Neural progenitor cell (in vitro differentiated cells): ENCODE measurements around the gene ASF1A. TPM values are rescaled to one million over a fixed set of nuclear protein-coding genes. Genes with fewer than 3 reads are reported as not detected.

Experiments used
- DNase-seq: peaks from one replicate; pipeline ENCODE4 v3.0.0-alpha.2; 2016; ENCODE audit warnings: low spot score
- H2AFZ ChIP-seq: fragments of 200-600 bp; sonication (generic); replicated peaks from 2 replicates; pipeline ENCODE4 v1.6.1; 2016; ENCODE audit warnings: antibody characterized with exemption
- H3F3A ChIP-seq: fragments of 200-600 bp; sonication (generic); 2 replicates; pipeline ENCODE4 v1.6.1; 2016; ENCODE audit warnings: antibody characterized with exemption, low read depth
- H3K27ac ChIP-seq: fragments of 200-600 bp; sonication (generic); 2 replicates; pipeline ENCODE4 v1.5.1; 2016; ENCODE audit warnings: mild to moderate bottlenecking
- H3K27me3 ChIP-seq: fragments of 200-600 bp; sonication (generic); 2 replicates; pipeline ENCODE4 v1.6.1; 2016; ENCODE audit warnings: mild to moderate bottlenecking, moderate library complexity
- H3K36me3 ChIP-seq: fragments of 200-600 bp; sonication (generic); 2 replicates; pipeline ENCODE4 v1.5.1; 2016
- H3K4me1 ChIP-seq: fragments of 200-600 bp; sonication (generic); 2 replicates; pipeline ENCODE4 v1.6.1; 2016; ENCODE audit warnings: mixed run types
- H3K4me2 ChIP-seq: fragments of 200-600 bp; sonication (generic); 2 replicates; pipeline ENCODE4 v1.6.1; 2016
- H3K4me3 ChIP-seq: fragments of 200-600 bp; sonication (generic); 2 replicates; pipeline ENCODE4 v1.5.1; 2016
- H3K79me2 ChIP-seq: fragments of 200-600 bp; sonication (generic); 2 replicates; pipeline ENCODE4 v1.6.1; 2016; ENCODE audit warnings: low read depth
- H3K9ac ChIP-seq: fragments of 200-600 bp; sonication (generic); 2 replicates; pipeline ENCODE4 v1.6.1; 2016
- H3K9me3 ChIP-seq: fragments of 200-600 bp; sonication (generic); 2 replicates; pipeline ENCODE4 v1.5.1; 2016; ENCODE audit warnings: low read depth
- H4K20me1 ChIP-seq: fragments of 200-600 bp; sonication (generic); 2 replicates; pipeline ENCODE4 v1.6.1; 2016; ENCODE audit warnings: low read depth
- H3K27ac Mint-ChIP-seq: 3 replicates; pipeline ENCODE4 v1.8.0; 2021; ENCODE audit warnings: mixed read lengths
- H3K27me3 Mint-ChIP-seq: 2 replicates; pipeline ENCODE4 v1.8.0; 2022; ENCODE audit warnings: low read depth, mild to moderate bottlenecking, inconsistent platforms, moderate library complexity, mixed read lengths; ENCODE audit not compliant: insufficient read depth
- H3K36me3 Mint-ChIP-seq: 3 replicates; pipeline ENCODE4 v1.8.0; 2021; ENCODE audit warnings: mixed read lengths
- H3K4me1 Mint-ChIP-seq: 3 replicates; pipeline ENCODE4 v1.8.0; 2021; ENCODE audit warnings: mixed read lengths
- H3K4me3 Mint-ChIP-seq: 3 replicates; pipeline ENCODE4 v1.8.0; 2021; ENCODE audit warnings: mild to moderate bottlenecking, moderate library complexity, mixed read lengths
- H3K9me3 Mint-ChIP-seq: 3 replicates; pipeline ENCODE4 v1.8.0; 2020; ENCODE audit warnings: mixed read lengths
- CTCF ChIP-seq: fragments of 200-600 bp; sonication (generic); IDR thresholded peaks from 2 replicates; pipeline ENCODE4 v1.5.1; 2017; ENCODE audit warnings: antibody characterized with exemption, mild to moderate bottlenecking
- EZH2 ChIP-seq: fragments of 200-600 bp; sonication (generic); IDR thresholded peaks from 2 replicates; pipeline ENCODE4 v1.6.1; 2017; ENCODE audit warnings: antibody characterized with exemption, mild to moderate bottlenecking, moderate library complexity
- EZH2phosphoT487 ChIP-seq: fragments of 200-600 bp; sonication (generic); IDR thresholded peaks from 2 replicates; pipeline ENCODE4 v1.6.1; 2017; ENCODE audit warnings: antibody characterized with exemption
- total RNA-seq: library from RNA; depleted of rRNA; stranded (reverse); fragments of >200 nt; gene quantifications from 2 replicates; pipeline ENCODE4 v1.2.3, GENCODE V29; 2015; ENCODE audit warnings: low replicate concordance

ASF1A gene
- total RNA-seq, 1 donor from 2014 or later = 54.8 TPM

- no peak overlapping the region for H3K4me2 ChIP-seq
- no peaks in the 10 kb centered on the region for H3F3A ChIP-seq
- Mint-ChIP-seq H3K27me3 (peaks cover 4% of the 10 kb centered on the region), H3K9me3 (no peaks in the 10 kb centered on the region), H3K4me3 (no peak overlapping the region), H3K36me3 (peaks cover 8% of the 10 kb centered on the region), H3K27ac (no peak overlapping the region), H3K4me1 (peaks cover 10% of the 10 kb centered on the region)
- no peak overlapping the region for H3K4me3 ChIP-seq
- no peaks in the 10 kb centered on the region for H3K36me3 ChIP-seq
- H3K9ac ChIP-seq = no peak overlapping the region
- H2AFZ ChIP-seq = no peak overlapping the region
- peaks cover 10% of the 10 kb centered on the region for H3K79me2 ChIP-seq
- no peaks in the 10 kb centered on the region for H3K27me3 ChIP-seq
- H3K27ac ChIP-seq = no peak overlapping the region
- TF ChIP-seq CTCF (no peak), EZH2 (no peak), EZH2phosphoT487 (no peak)
- no peaks in the 10 kb centered on the region for H3K9me3 ChIP-seq
- peaks cover 16% of the 10 kb centered on the region for H3K4me1 ChIP-seq
- no peak for DNase-seq
- H4K20me1 ChIP-seq = no peaks in the 10 kb centered on the region
Observed at GRCh38 chr6:118886641-118887040, 7.3 kb upstream of the ASF1A start.

GRCh38 chr6:118889163-118889562 lies 4.8 kb upstream of the ASF1A start:
- H3K27ac ChIP-seq = no peak overlapping the region
- peaks cover 27% of the 10 kb centered on the region for H3K79me2 ChIP-seq
- Mint-ChIP-seq H3K4me1 (peaks cover 28% of the 10 kb centered on the region), H3K27ac (no peak overlapping the region), H3K27me3 (peaks cover 5% of the 10 kb centered on the region), H3K4me3 (no peak overlapping the region), H3K36me3 (peaks cover 10% of the 10 kb centered on the region), H3K9me3 (peaks cover 3% of the 10 kb centered on the region)
- H3K36me3 ChIP-seq = no peaks in the 10 kb centered on the region
- no peaks in the 10 kb centered on the region for H3K27me3 ChIP-seq
- no peaks in the 10 kb centered on the region for H3K9me3 ChIP-seq
- TF ChIP-seq EZH2phosphoT487 (no peak), EZH2 (no peak), CTCF (no peak)
- no peaks in the 10 kb centered on the region for H4K20me1 ChIP-seq
- H3K4me3 ChIP-seq = no peak overlapping the region
- H3K9ac ChIP-seq = no peak overlapping the region
- peaks cover 3% of the 10 kb centered on the region for H3F3A ChIP-seq
- H3K4me1 ChIP-seq = peaks cover 19% of the 10 kb centered on the region
- H2AFZ ChIP-seq = no peak overlapping the region
- H3K4me2 ChIP-seq = no peak overlapping the region
- DNase-seq = no peak

- Histone ChIP-seq H3K4me3 (no peak overlapping the region), H3K27me3 (no peaks in the 10 kb centered on the region), H4K20me1 (no peaks in the 10 kb centered on the region), H2AFZ (no peak overlapping the region), H3K4me2 (no peak overlapping the region), H3K27ac (no peak overlapping the region), H3K9ac (no peak overlapping the region), H3K4me1 (peaks cover 26% of the 10 kb centered on the region), H3F3A (peaks cover 9% of the 10 kb centered on the region), H3K36me3 (no peaks in the 10 kb centered on the region), H3K9me3 (no peaks in the 10 kb centered on the region), H3K79me2 (peaks cover 47% of the 10 kb centered on the region)
- TF ChIP-seq CTCF (no peak), EZH2phosphoT487 (no peak), EZH2 (no peak)
- no peak overlapping the region for H3K4me3 Mint-ChIP-seq
- H3K36me3 Mint-ChIP-seq = peaks cover 11% of the 10 kb centered on the region
- H3K4me1 Mint-ChIP-seq = peaks cover 32% of the 10 kb centered on the region
- H3K9me3 Mint-ChIP-seq = peaks cover 3% of the 10 kb centered on the region
- DNase-seq = no peak
- peaks cover 5% of the 10 kb centered on the region for H3K27me3 Mint-ChIP-seq
- H3K27ac Mint-ChIP-seq = no peak overlapping the region
Observed at GRCh38 chr6:118890997-118891790, 2.8 kb upstream of the ASF1A start.
